Mucosa of stomach (tissue), 1 donor: ENCODE measurements around the gene MYO10.

Experiments used
- H3K27me3 ChIP-seq: one replicate; pipeline ENCODE4 v1.7.0; 2013; ENCODE audit warnings: mild to moderate bottlenecking, low read length; ENCODE audit not compliant: control insufficient read depth, insufficient read depth
- H3K36me3 ChIP-seq: one replicate; pipeline ENCODE4 v1.7.0; 2013; ENCODE audit warnings: low read length; ENCODE audit not compliant: control insufficient read depth, insufficient read depth
- H3K4me1 ChIP-seq: one replicate; pipeline ENCODE4 v1.7.0; 2013; ENCODE audit warnings: mild to moderate bottlenecking, low read length; ENCODE audit not compliant: control insufficient read depth, insufficient read depth
- H3K4me3 ChIP-seq: one replicate; pipeline ENCODE4 v1.7.0; 2013; ENCODE audit warnings: low read length
- H3K9ac ChIP-seq: one replicate; pipeline ENCODE4 v1.7.0; 2013; ENCODE audit warnings: mild to moderate bottlenecking, low read length, moderate library complexity
- H3K9me3 ChIP-seq: one replicate; pipeline ENCODE4 v1.7.0; 2013; ENCODE audit warnings: mild to moderate bottlenecking, low read length, moderate library complexity; ENCODE audit not compliant: control insufficient read depth
- donor health status: Pancreatic carcinoma.

The MYO10 gene

DNA sequence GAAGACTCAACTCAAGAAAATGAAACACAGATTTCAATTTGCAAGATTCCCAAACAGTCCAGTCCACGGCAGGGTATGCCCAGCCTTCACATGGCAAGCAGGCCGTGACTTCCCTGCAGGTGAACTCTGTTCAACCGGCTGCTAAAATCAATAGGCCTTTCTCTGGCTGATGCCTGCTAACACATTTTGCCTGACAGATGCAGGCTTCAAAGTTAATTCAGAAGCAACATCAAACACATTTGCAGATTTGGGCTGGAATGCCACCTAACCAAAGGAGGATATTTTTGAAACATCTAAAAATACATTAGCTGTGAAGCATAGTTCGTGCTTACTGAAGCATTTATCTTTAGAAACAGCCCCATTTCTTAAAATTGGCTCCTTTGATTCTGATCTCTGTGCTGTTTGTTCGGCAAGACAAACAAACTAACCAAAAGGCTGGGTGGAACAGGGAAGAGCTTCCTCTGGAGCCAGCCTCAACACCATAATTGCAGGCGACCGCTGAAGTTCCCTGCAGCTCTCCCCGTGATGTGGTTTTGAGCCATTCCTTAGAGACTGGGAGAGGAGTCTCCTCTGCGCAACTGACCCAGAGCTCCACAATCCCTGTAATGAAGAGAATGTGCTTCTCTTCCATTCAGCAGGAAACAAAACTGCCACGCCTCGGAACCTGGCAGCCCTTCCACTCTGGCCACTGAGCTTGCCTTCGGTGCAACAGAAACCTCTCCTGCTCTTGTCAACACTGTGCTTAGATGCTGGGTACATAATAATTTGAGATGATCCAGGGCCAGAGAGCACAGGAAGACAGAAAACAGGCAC lies 126.5 kb downstream of the MYO10 start:
- Histone ChIP-seq H3K36me3 (no peaks in the 10 kb centered on the region), H3K4me3 (no peak overlapping the region), H3K9me3 (no peaks in the 10 kb centered on the region), H3K27me3 (no peaks in the 10 kb centered on the region), H3K9ac (no peak overlapping the region), H3K4me1 (peaks cover 31% of the 10 kb centered on the region)

DNA sequence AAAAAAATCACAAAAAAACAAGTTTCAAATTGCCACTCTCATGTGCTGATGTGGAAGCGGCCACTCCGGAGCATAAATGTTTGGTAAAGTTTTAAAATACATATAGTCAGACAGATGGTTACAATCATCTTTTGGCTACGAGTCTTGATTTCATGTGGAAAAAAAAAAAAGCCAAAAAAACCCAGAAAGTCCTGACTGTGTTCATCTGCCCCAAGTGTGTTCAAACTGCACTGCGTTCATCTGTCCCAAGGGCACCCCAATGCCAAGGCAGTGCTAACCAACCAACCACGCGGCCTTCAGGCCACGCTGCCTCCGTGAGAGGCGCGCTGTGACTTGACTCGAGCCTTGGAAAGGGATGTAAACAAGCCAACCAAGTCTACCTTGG lies 127.1 kb downstream of the MYO10 start:
- Histone ChIP-seq H3K4me1 (peaks cover 31% of the 10 kb centered on the region), H3K27me3 (no peaks in the 10 kb centered on the region), H3K9ac (no peak overlapping the region), H3K4me3 (no peak overlapping the region), H3K36me3 (no peaks in the 10 kb centered on the region), H3K9me3 (no peaks in the 10 kb centered on the region)

DNA sequence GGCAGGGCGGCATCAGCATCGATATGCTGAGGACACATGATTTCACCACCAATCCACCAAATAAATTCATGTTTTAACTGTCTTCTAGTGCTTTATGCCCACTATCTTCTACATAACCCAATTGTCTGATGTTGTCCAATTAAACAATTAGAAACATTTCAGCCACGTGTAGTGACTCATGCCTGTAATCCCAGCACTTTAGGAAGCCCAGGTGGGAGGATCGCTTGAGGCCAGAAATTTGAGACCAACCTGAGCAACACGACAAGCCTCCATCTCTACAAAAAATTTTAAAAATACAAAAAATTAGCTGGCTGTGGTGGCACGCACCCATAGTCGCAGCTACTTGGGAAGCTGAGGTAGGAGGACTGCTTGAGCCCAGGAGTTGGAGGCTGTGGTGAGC lies 128.1 kb downstream of the MYO10 start:
- peaks cover 26% of the 10 kb centered on the region for H3K4me1 ChIP-seq
- H3K27me3 ChIP-seq = no peaks in the 10 kb centered on the region
- no peaks in the 10 kb centered on the region for H3K36me3 ChIP-seq
- H3K4me3 ChIP-seq = no peak overlapping the region
- no peaks in the 10 kb centered on the region for H3K9me3 ChIP-seq
- H3K9ac ChIP-seq = no peak overlapping the region

DNA sequence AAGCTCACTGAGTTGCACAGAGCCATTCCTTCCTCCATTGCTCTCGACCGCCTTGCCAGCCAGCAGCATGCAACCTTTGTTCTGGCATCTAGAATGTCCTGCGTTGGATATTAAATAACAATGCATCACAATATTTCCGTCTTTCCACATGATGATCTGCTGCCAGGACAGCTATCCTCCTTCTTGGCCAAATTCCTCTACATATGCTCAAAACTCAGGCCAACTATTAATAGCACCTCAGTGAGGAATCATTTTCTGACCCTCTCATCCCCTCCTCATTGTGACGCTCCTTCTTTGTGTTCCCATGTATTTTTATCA lies 128.6 kb downstream of the MYO10 start:
- Histone ChIP-seq H3K4me1 (peaks cover 25% of the 10 kb centered on the region), H3K9me3 (no peaks in the 10 kb centered on the region), H3K27me3 (no peaks in the 10 kb centered on the region), H3K36me3 (no peaks in the 10 kb centered on the region), H3K9ac (no peak overlapping the region), H3K4me3 (no peak overlapping the region)

DNA sequence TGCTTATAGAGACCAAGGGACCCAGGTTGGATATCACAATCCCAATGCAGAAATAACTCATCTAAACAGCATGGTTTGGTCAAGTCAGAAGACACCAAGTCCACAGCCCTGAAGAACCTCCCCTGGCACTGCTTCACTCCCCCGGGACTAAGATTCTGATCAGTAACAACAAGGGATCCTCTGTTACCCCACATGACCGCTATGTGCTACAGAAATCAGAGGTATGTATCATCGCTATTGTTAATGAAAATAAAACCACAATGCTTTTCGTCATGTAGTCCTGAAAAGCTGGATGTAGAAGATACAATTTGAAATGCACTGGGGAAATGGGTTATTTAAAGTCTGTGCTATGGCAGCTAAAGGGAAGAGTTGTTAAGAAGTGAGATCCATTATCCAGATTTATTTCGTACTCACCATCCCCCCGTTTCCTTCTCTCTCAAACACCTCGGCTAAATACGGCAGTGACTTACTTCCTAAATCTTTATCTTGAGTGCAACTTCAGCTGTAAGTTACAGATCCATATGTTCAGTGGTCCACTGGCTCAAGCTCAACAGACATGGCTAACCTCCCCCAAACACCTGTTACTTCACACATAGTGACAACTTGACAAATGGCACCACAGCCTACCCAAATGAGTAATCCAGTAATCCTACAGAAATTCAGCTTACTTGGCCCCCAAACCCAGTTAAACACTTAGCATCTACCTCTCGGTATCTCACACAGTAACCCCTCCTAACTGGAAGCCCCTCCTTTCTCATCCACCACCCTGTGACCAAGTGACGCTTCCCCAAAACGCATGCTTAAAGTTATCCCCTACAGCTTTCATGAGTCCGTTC lies 129.2 kb downstream of the MYO10 start:
- no peaks in the 10 kb centered on the region for H3K9me3 ChIP-seq
- no peak overlapping the region for H3K9ac ChIP-seq
- no peaks in the 10 kb centered on the region for H3K36me3 ChIP-seq
- H3K4me1 ChIP-seq = peaks cover 20% of the 10 kb centered on the region
- H3K27me3 ChIP-seq = no peaks in the 10 kb centered on the region
- H3K4me3 ChIP-seq = no peak overlapping the region

DNA sequence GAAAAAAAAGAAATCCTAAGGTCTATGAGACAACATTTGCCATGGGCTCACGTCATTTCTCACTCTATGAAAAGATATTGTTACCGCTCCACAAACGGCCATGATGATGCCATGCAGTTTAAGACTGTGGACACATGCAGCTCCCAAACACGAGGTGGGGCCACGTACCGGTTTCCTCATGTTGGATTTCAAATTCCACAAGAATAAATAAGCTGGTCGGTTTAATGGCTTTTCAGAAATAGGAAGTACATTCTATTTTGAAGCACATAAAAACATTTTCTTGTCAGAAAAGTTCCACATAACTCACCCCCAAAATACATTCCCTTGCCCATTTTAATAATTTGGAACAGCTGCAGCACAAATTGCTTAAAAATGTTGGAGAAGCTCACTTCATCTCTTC lies 130.6 kb downstream of the MYO10 start:
- no peaks in the 10 kb centered on the region for H3K27me3 ChIP-seq
- H3K36me3 ChIP-seq = no peaks in the 10 kb centered on the region
- H3K9me3 ChIP-seq = no peaks in the 10 kb centered on the region
- no peak overlapping the region for H3K9ac ChIP-seq
- H3K4me3 ChIP-seq = no peak overlapping the region
- H3K4me1 ChIP-seq = peaks cover 14% of the 10 kb centered on the region

DNA sequence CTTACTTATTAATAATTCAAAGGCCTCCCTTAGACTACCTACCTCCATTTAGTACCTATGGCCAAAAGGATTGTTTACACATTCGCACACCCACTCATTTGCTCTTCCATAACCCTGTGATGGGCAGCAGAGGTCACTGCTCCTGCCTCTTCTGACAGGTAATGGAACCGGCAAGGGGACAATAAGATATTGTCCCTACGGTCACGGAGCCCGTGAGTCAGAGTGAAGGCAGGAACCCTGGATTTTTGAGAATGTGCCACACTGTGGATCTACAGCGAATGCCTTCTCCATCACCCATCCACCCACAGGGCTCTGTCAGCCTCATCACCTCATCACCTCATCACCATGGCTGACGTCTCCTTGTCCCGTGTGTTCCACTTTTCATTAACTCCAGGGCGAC lies 132.3 kb downstream of the MYO10 start:
- no peaks in the 10 kb centered on the region for H3K4me1 ChIP-seq
- no peaks in the 10 kb centered on the region for H3K9me3 ChIP-seq
- H3K27me3 ChIP-seq = no peaks in the 10 kb centered on the region
- no peak overlapping the region for H3K9ac ChIP-seq
- no peak overlapping the region for H3K4me3 ChIP-seq
- no peaks in the 10 kb centered on the region for H3K36me3 ChIP-seq

DNA sequence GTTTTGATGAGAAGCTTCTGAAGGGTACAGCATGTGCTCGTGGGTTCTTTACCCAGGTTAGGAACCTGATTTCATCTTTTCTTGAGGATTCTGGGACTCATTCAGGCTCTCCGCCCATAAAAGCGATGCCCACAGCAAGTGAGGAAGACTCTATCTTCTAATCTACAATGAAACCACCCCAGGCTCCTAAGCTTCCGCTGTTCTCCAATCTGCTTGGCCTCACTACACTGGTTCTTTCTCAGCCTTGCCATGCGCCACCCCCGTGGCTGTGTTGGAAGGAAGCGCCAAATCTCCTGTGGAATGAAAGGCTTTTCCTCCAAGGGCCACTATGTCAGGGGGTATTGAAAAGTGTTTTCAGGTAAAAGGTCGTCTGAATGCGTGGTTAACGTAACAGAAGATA lies 135.6 kb downstream of the MYO10 start:
- no peak overlapping the region for H3K4me3 ChIP-seq
- H3K4me1 ChIP-seq = no peaks in the 10 kb centered on the region
- no peaks in the 10 kb centered on the region for H3K9me3 ChIP-seq

DNA sequence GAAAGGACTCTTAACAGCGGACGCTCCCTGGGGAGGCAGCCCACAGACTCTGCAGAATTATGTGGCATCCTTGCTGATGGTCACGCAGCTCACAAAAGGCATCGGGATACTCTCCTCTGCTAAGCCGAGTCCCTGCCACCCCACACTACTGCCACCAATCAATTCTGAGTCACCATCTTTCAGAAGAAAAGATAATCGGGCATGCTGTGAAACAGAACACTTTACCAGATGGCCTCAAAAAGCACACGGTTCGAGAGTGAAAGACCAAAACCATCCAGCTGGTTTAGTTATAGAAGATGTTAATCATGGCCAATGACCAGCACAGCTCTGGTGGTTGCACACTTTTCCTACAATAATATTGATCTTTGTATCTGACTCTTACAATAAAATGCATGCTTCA lies 136.3 kb downstream of the MYO10 start:
- Histone ChIP-seq H3K36me3 (no peaks in the 10 kb centered on the region), H3K9ac (no peak overlapping the region), H3K9me3 (no peaks in the 10 kb centered on the region), H3K4me1 (no peaks in the 10 kb centered on the region), H3K27me3 (no peaks in the 10 kb centered on the region), H3K4me3 (no peak overlapping the region)

More for the DNA sequence above, 135.6 kb downstream of the MYO10 start:
- no peaks in the 10 kb centered on the region for H3K27me3 ChIP-seq
- H3K9ac ChIP-seq = no peak overlapping the region
- no peaks in the 10 kb centered on the region for H3K36me3 ChIP-seq

DNA sequence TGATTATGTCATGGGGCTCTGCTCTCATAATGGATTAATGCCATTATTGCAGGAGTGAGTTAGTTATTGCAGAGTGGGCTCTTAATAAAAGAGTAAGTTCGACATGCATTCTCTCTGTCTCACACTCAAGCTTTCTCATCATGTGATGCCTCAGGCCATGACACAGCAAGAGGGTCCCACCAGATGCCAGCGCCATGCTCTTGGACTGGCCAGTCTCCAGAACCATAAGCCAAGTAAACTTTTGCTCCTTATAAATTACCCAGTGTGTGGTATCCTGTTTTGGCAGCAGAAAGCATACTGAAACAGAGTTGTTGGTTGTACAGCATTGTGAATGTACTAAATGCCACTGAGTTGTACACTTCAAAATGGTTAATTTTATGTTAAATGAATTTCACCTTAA lies 138.1 kb downstream of the MYO10 start:
- H3K27me3 ChIP-seq = no peaks in the 10 kb centered on the region
- no peak overlapping the region for H3K9ac ChIP-seq
- no peak overlapping the region for H3K4me3 ChIP-seq
- no peaks in the 10 kb centered on the region for H3K9me3 ChIP-seq
- no peaks in the 10 kb centered on the region for H3K36me3 ChIP-seq
- H3K4me1 ChIP-seq = no peaks in the 10 kb centered on the region

DNA sequence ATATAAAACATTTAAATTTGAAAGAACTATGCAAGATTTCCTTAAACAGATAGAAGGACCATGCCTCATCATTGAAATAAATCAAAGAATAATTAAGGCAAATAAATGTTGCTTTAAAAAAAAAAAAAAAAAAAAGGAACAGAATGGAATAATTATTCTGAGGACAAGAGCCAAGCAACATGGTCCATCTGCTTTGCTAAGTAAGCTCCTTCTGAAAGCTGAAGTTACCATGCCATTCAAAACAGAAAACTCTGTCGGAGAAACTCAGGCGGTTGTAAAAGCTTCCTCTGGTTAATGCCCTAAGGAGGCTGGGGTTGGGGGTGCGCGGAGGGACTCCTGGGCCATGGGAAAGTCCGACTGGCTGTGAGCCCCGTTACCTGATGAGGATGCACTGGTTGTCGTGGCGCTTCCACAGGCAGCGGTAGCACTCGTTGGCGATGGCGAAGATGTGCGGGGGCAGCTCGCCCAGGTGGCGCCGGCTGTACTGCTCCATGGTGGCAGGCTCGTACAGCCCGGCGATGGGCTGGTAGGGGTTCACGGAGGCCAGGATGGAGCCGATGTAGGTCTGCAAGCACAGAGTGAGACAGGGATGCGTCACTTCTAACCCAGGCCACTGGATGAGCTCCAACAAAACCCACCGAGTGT lies 141.7 kb downstream of the MYO10 start:
- H3K9me3 ChIP-seq = no peaks in the 10 kb centered on the region
- H3K4me3 ChIP-seq = no peak overlapping the region
- H3K27me3 ChIP-seq = no peaks in the 10 kb centered on the region
- no peaks in the 10 kb centered on the region for H3K36me3 ChIP-seq
- no peaks in the 10 kb centered on the region for H3K4me1 ChIP-seq
- H3K9ac ChIP-seq = no peak overlapping the region

DNA sequence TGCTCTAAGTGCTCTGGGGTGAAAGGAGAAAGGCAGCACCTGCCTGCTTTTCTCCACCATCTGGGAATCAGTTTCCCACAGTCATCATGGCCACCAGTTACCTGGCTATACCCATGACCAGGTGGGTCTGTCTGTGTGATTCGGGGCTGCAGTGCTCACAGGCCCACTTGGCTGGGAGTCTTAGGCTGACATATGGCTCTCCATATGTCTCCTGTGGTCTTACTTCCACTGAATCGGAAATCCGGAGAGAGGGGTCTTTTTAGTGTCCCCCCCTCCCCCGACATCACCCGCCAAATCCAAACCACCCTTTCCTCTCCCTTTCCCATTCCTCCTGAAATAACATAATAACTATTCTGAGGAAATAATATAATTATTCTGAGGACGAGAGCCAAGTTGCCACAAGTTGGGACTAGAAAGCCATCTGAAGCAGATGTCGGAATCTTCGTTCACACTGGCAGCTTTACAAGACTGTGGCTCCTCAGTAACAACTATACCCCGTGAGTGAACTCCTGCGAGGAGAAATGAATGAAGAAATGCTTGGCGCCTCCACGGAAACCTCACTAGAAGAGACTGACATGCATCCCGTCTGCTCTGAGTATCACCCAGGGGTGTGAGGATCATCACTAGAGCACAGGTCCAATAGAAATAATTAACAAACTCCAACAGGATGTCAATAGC lies 143.4 kb downstream of the MYO10 start:
- Histone ChIP-seq H3K4me1 (no peaks in the 10 kb centered on the region), H3K36me3 (no peaks in the 10 kb centered on the region), H3K9ac (no peak overlapping the region), H3K4me3 (no peak overlapping the region), H3K9me3 (no peaks in the 10 kb centered on the region), H3K27me3 (no peaks in the 10 kb centered on the region)
